Cardiac muscle cell (in vitro differentiated cells and primary cell): ENCODE measurements around the gene MPZL2. TPM values are rescaled to one million over a fixed set of nuclear protein-coding genes. Genes with fewer than 3 reads are reported as not detected.

ENCODE experiments used
- DNase-seq, 2 donors: peaks; one replicate each; pipeline versions ENCODE4 v3.0.0 to v3.0.0-alpha.2; 2010 to 2017; ENCODE audit warnings: low read depth in 1 of 2, low spot score in 1 of 2
- H3K27ac ChIP-seq: fragments of 200-600 bp; sonication (generic); 2 replicates; pipeline ENCODE4 v1.5.1; 2016
- H3K27me3 ChIP-seq: fragments of 200-600 bp; sonication (generic); 2 replicates; pipeline ENCODE4 v1.6.0; 2016; ENCODE audit warnings: control low read depth
- H3K36me3 ChIP-seq: fragments of 200-600 bp; sonication (generic); 2 replicates; pipeline ENCODE4 v1.5.1; 2016; ENCODE audit warnings: control low read depth
- H3K4me1 ChIP-seq: fragments of 200-600 bp; sonication (generic); 2 replicates; pipeline ENCODE4 v1.8.1; 2017; ENCODE audit warnings: low read depth, mild to moderate bottlenecking, mixed run types
- H3K4me3 ChIP-seq: fragments of 200-600 bp; sonication (generic); 2 replicates; pipeline ENCODE4 v1.5.1; 2016; ENCODE audit warnings: mild to moderate bottlenecking
- H3K9me3 ChIP-seq: fragments of 200-600 bp; sonication (generic); 2 replicates; pipeline ENCODE4 v1.5.1; 2017; ENCODE audit warnings: low read depth, mild to moderate bottlenecking, control low read depth
- polyA plus RNA-seq: library from polyadenylated mRNA; unstranded; fragments of >200 nt; fragmentation: Nextera tagmentation; extraction: Ambion mirVana; gene quantifications from 2 replicates; pipeline ENCODE4 v1.2.1, GENCODE V29; 2016
- total RNA-seq: library from RNA; depleted of rRNA; stranded (reverse); fragments of >200 nt; gene quantifications from 2 replicates; pipeline ENCODE4 v1.2.3, GENCODE V29; 2016
- TF ChIP-seq, protein P1 (sequence below): IDR thresholded peaks from 2 replicates; pipeline ENCODE4 v1.5.1; 2012; ENCODE audit warnings: low read depth, mild to moderate bottlenecking, low read length

MPZL2 gene
- total and polyA plus RNA-seq, 2 experiments from 2014 or later = 0.13 TPM; not detected in 1

DNA sequence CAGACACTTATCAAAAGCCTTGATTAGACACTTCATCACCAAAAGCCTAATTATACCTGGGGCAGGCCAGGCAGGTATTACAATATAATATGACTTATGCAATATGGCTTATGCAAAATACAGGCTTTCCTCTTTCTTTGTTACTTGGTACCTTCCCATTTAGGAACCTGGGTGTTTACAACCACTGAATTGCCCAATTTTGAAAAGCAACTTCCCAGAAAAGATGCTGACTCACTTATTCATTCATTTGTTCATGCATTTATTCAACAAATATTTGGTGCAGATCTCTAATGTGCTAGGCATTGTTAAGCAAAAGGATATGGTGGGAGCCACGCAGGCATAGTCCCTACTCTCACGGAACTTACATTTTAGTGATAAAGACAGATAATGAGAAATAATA is 25.7 kb downstream of the MPZL2 start:
- Histone ChIP-seq H3K9me3 (no peaks in the 10 kb centered on the region), H3K4me1 (peaks cover 4% of the 10 kb centered on the region), H3K4me3 (no peak overlapping the region), H3K36me3 (no peaks in the 10 kb centered on the region), H3K27ac (no peak overlapping the region), H3K27me3 (peaks cover 38% of the 10 kb centered on the region)
- TF ChIP-seq, protein P1, sequence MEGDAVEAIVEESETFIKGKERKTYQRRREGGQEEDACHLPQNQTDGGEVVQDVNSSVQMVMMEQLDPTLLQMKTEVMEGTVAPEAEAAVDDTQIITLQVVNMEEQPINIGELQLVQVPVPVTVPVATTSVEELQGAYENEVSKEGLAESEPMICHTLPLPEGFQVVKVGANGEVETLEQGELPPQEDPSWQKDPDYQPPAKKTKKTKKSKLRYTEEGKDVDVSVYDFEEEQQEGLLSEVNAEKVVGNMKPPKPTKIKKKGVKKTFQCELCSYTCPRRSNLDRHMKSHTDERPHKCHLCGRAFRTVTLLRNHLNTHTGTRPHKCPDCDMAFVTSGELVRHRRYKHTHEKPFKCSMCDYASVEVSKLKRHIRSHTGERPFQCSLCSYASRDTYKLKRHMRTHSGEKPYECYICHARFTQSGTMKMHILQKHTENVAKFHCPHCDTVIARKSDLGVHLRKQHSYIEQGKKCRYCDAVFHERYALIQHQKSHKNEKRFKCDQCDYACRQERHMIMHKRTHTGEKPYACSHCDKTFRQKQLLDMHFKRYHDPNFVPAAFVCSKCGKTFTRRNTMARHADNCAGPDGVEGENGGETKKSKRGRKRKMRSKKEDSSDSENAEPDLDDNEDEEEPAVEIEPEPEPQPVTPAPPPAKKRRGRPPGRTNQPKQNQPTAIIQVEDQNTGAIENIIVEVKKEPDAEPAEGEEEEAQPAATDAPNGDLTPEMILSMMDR = no peak
- DNase-seq = no peak

- Histone ChIP-seq H3K9me3 (no peaks in the 10 kb centered on the region), H3K27me3 (peaks cover 28% of the 10 kb centered on the region), H3K4me1 (peaks cover 4% of the 10 kb centered on the region), H3K27ac (no peak overlapping the region), H3K36me3 (no peaks in the 10 kb centered on the region), H3K4me3 (no peak overlapping the region)
- DNase-seq = no peak
- TF ChIP-seq, protein P1 = no peak
Observed at GRCh38 chr11:118236170-118236569, 27.9 kb downstream of the MPZL2 start.

DNA sequence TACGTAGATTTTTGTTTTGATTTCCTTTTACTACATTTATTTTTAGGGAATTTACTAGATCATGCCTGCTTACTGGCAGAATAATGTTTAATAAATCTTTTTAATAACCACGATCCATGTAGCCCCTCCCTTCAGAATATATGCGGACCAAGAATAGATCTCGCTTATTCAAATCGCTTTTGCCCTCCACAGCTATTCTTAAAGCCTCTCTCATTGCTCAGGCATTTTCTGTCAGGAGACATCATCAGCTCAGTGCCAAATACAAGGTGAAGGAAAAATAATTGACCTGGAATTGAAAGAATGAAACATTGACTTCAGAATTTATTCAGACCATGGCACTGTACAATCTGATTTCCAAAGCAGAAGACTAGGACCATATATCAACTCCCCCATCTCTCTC is 29.3 kb downstream of the MPZL2 start:
- H3K36me3 ChIP-seq = no peaks in the 10 kb centered on the region
- TF ChIP-seq, protein P1 = no peak
- no peak for DNase-seq
- H3K9me3 ChIP-seq = no peaks in the 10 kb centered on the region
- no peak overlapping the region for H3K4me3 ChIP-seq
- H3K4me1 ChIP-seq = peaks cover 3% of the 10 kb centered on the region
- H3K27me3 ChIP-seq = peaks cover 28% of the 10 kb centered on the region
- H3K27ac ChIP-seq = no peak overlapping the region

DNA sequence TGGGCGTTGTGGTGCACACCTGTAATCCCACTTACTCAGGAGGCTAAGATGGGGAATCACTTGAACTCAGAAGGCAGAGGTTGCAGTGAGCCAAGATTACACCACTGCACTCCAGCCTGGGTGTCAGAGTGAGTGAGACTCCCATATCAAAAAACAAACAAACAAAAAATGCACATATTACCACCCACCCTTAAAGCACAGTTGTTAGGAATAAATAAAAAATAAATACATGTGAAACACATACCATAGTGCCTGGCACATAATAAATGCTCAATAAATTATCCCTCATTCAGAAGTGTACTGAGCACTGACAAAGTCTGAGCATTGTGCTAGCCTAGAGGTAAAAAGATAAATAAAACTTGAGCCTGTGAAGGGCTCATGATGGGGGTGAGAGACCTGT is 30.2 kb downstream of the MPZL2 start:
- H3K36me3 ChIP-seq = no peaks in the 10 kb centered on the region
- no peaks in the 10 kb centered on the region for H3K9me3 ChIP-seq
- H3K27me3 ChIP-seq = peaks cover 28% of the 10 kb centered on the region
- no peak for DNase-seq
- H3K4me1 ChIP-seq = no peaks in the 10 kb centered on the region
- H3K4me3 ChIP-seq = no peak overlapping the region
- TF ChIP-seq, protein P1 = no peak
- H3K27ac ChIP-seq = no peak overlapping the region

DNA sequence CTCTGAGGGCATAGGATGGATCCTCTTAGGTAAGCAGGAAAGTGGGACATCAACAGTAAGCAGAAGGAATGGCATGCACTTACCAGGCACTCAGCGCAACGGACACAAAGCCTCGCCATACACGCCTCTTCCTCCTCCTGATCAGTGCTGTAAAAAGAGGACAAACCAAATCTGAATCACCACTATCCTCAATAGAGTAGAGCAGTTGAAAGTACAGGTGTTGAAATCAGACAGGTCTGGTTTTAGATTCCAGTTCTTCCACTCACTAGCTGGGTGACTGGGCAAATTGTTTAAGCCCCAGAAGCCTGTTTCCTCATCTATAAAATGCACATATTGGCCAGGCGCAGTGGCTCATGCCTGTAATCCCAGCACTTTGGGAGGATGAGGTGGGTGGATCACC is 30.7 kb downstream of the MPZL2 start:
- Histone ChIP-seq H3K9me3 (no peaks in the 10 kb centered on the region), H3K27ac (no peak overlapping the region), H3K4me1 (no peaks in the 10 kb centered on the region), H3K4me3 (no peak overlapping the region), H3K36me3 (no peaks in the 10 kb centered on the region), H3K27me3 (peaks cover 28% of the 10 kb centered on the region)
- TF ChIP-seq, protein P1 = no peak
- no peak for DNase-seq

GRCh38 chr11:118232659-118233058 is 31.4 kb downstream of the MPZL2 start:
- Histone ChIP-seq H3K36me3 (no peaks in the 10 kb centered on the region), H3K9me3 (no peaks in the 10 kb centered on the region), H3K27ac (no peak overlapping the region), H3K4me1 (no peaks in the 10 kb centered on the region), H3K4me3 (no peak overlapping the region), H3K27me3 (peaks cover 28% of the 10 kb centered on the region)
- no peak for DNase-seq
- TF ChIP-seq, protein P1 = no peak
